Keratinocyte (primary cell): ENCODE data around the gene DIAPH2. TPM values are rescaled to one million over a fixed set of nuclear protein-coding genes. Genes with fewer than 3 reads are reported as not detected.

Experiments used
- DNase-seq: peaks from one replicate; pipeline ENCODE4 v3.0.0-alpha.2; 2011; ENCODE audit warnings: low read depth, missing footprints, low spot score
- FAIRE-seq: peaks from 2 replicates; lab custom pipeline; 2011; peaks lifted over from hg19 to GRCh38; lab: Jason Lieb, UNC
- H2AFZ ChIP-seq: 2 replicates; pipeline ENCODE4 v1.6.0; 2012; ENCODE audit warnings: low read length, control low read depth, inconsistent platforms; ENCODE audit not compliant: control insufficient read depth
- H3K27ac ChIP-seq: 2 replicates; pipeline ENCODE4 v1.5.1; 2011; ENCODE audit warnings: low read length; ENCODE audit not compliant: control insufficient read depth, insufficient read depth
- H3K27me3 ChIP-seq: 3 replicates; pipeline ENCODE4 v1.6.0; 2011; ENCODE audit warnings: low read length; ENCODE audit not compliant: control insufficient read depth, insufficient read depth; ENCODE audit errors: extremely low read depth
- H3K36me3 ChIP-seq, 2 experiments: 2 replicates in 1 of 2; 3 replicates in 1 of 2; pipeline ENCODE4 v1.5.1; 2011; ENCODE audit warnings: low read length in 2 of 2, mild to moderate bottlenecking in 1 of 2; ENCODE audit not compliant: control insufficient read depth in 2 of 2, insufficient read depth in 2 of 2; ENCODE audit errors: extremely low read depth in 1 of 2
- H3K4me1 ChIP-seq: 3 replicates; pipeline ENCODE4 v1.5.1; 2011; ENCODE audit warnings: low read length; ENCODE audit not compliant: control insufficient read depth, insufficient read depth; ENCODE audit errors: extremely low read depth
- H3K4me2 ChIP-seq: 3 replicates; pipeline ENCODE4 v1.6.0; 2011; ENCODE audit warnings: low read depth, low read length; ENCODE audit not compliant: control insufficient read depth, insufficient read depth; ENCODE audit errors: extremely low read depth
- H3K4me3 ChIP-seq, 3 experiments: fragments of 200-600 bp in 1 of 3; sonication (generic) in 1 of 3; 2 replicates in 2 of 3; 3 replicates in 1 of 3; pipeline ENCODE4 v1.5.1; 2011 to 2016; ENCODE audit warnings: low read length in 3 of 3, mild to moderate bottlenecking in 3 of 3, control low read depth in 2 of 3, inconsistent platforms in 1 of 3, low read depth in 1 of 3, mixed read lengths in 1 of 3, mixed run types in 1 of 3, moderate library complexity in 1 of 3; ENCODE audit not compliant: control insufficient read depth in 2 of 3, insufficient read depth in 2 of 3; ENCODE audit errors: extremely low read depth in 1 of 3
- H3K79me2 ChIP-seq: 2 replicates; pipeline ENCODE4 v1.6.0; 2012; ENCODE audit warnings: low read length; ENCODE audit not compliant: control insufficient read depth, insufficient read depth
- H3K9ac ChIP-seq: 3 replicates; pipeline ENCODE4 v1.6.0; 2011; ENCODE audit warnings: low read length; ENCODE audit not compliant: control insufficient read depth, insufficient read depth; ENCODE audit errors: extremely low read depth
- H3K9me1 ChIP-seq: 3 replicates; pipeline ENCODE4 v1.6.0; 2011; ENCODE audit warnings: low read length; ENCODE audit not compliant: control insufficient read depth, insufficient read depth; ENCODE audit errors: extremely low read depth
- H3K9me3 ChIP-seq: 2 replicates; pipeline ENCODE4 v1.5.1; 2012; ENCODE audit warnings: low read depth, low read length; ENCODE audit not compliant: control insufficient read depth
- H4K20me1 ChIP-seq: 3 replicates; pipeline ENCODE4 v1.6.0; 2011; ENCODE audit warnings: low read length; ENCODE audit not compliant: control insufficient read depth, insufficient read depth; ENCODE audit errors: extremely low read depth
- CTCF ChIP-seq, 3 experiments: IDR thresholded peaks in 1 of 3; conservative IDR thresholded peaks in 1 of 3; optimal IDR thresholded peaks in 1 of 3; 2 replicates in 2 of 3; 3 replicates in 1 of 3; pipeline versions ENCODE3 to v1.5.1; 2011; ENCODE audit warnings: low read length in 3 of 3, mild to moderate bottlenecking in 3 of 3, moderate library complexity in 2 of 3, control low read depth in 1 of 3, inconsistent platforms in 1 of 3; ENCODE audit not compliant: insufficient read depth in 2 of 3; ENCODE audit errors: extremely low read depth in 1 of 3
- EZH2 ChIP-seq: IDR thresholded peaks from one replicate; pipeline ENCODE4 v1.6.1; 2012; ENCODE audit warnings: inconsistent platforms, mild to moderate bottlenecking, low read length, moderate library complexity
- dilution Hi-C: fragments of 300-500 bp; cut with MboI; formaldehyde crosslinking; loops from one replicate; pipeline ENCODE4 v1.7.0; 2020; ENCODE audit warnings: low sequenced_read_pairs; ENCODE audit not compliant: extremely low pct_ligation_motif_present
- polyA plus RNA-seq, 5 experiments: library from polyadenylated mRNA; depleted of rRNA in 3 of 5; stranded (reverse) in 3 of 5; stranded (forward) in 1 of 5; unstranded in 1 of 5; fragments of >200 nt; gene quantifications; 1 replicate in 1 of 5; 2 replicates in 3 of 5; 3 replicates in 1 of 5; pipeline versions ENCODE4 v1.2.1 to v1.2.3, GENCODE V29; 2011 to 2012; ENCODE audit warnings: missing spikeins in 2 of 5, low read depth in 1 of 5, low replicate concordance in 1 of 5

Gene DIAPH2
- polyA plus RNA-seq, 1 donor (not counting 4 experiments of a cell fraction or from before 2014, with no cell fraction given) = 7.4 TPM

DNA sequence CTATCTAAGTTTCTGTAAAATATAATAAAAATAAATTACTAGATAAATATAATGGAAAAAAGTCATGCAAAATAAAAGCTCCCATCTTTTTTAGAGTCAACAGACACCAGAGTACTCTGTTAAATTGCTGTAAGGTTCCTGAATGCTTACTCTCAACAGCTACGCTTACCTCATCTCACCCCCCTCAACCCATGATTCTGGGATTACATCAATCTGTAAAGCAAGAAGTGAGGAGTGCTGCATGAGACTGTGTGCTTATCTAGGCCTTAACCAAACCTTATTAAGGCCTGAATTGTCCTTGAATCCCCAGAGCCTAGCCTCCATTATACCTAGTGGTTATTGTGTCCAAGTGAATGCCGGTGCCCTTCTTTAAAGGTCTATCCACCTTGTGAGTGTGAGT, 934.9 kb downstream of the DIAPH2 start:
- H3K9me1 ChIP-seq = no peaks in the 10 kb centered on the region
- dilution Hi-C loops = no loop called here
- H3K27me3 ChIP-seq = no peaks in the 10 kb centered on the region
- no peaks in the 10 kb centered on the region for H3K9me3 ChIP-seq
- FAIRE-seq = no peak
- H3K36me3 ChIP-seq = no peaks in the 10 kb centered on the region
- H3K79me2 ChIP-seq = no peaks in the 10 kb centered on the region
- no peak for DNase-seq
- no peak overlapping the region for H3K9ac ChIP-seq
- H3K4me3 ChIP-seq = no peak overlapping the region
- H3K4me1 ChIP-seq = peaks cover 4% of the 10 kb centered on the region
- H3K27ac ChIP-seq = no peak overlapping the region
- H2AFZ ChIP-seq = no peak overlapping the region
- no peak overlapping the region for H3K4me2 ChIP-seq
- TF ChIP-seq EZH2 (no peak), CTCF (optimal IDR thresholded peaks at IDR 0.05 in 1 of 3, IDR thresholded peaks at IDR 0.05 in 1 of 3, conservative IDR thresholded peaks at IDR 0.05 in 1 of 3; ENCODE audit: extremely low read depth in 1 of 3, insufficient read depth in 2 of 3, low read length in 3 of 3) (no peak)
- H4K20me1 ChIP-seq = no peaks in the 10 kb centered on the region

DNA sequence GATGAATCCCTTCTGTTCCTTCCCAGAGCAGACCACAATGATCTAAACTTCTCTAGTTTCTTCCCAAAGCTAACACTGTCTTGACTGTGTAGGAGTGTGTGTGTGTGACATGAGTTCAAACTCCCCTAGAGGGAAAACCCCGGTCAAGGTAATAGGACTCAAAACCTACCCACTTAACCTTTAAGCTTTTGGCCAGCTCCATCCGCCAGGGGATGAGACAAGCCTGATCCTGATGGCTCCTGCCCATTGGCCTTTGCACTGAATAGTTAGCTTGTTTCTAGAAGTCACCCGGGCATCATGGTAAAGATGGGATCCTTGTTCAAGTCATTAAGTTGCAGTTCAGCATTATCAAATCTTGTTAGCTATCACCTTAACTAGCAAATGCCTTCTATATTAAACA, 937.5 kb downstream of the DIAPH2 start:
- Histone ChIP-seq H3K27me3 (no peaks in the 10 kb centered on the region), H3K9me1 (no peaks in the 10 kb centered on the region), H2AFZ (no peak overlapping the region), H3K79me2 (no peaks in the 10 kb centered on the region), H3K9ac (no peak overlapping the region), H3K4me1 (no peaks in the 10 kb centered on the region), H3K27ac (no peak overlapping the region), H4K20me1 (no peaks in the 10 kb centered on the region), H3K4me2 (no peak overlapping the region), H3K4me3 (no peak overlapping the region), H3K36me3 (no peaks in the 10 kb centered on the region), H3K9me3 (no peaks in the 10 kb centered on the region)
- no peak for FAIRE-seq
- dilution Hi-C loops = no loop called here
- no peak for DNase-seq
- TF ChIP-seq CTCF (optimal IDR thresholded peaks at IDR 0.05 in 1 of 3, IDR thresholded peaks at IDR 0.05 in 1 of 3, conservative IDR thresholded peaks at IDR 0.05 in 1 of 3; ENCODE audit: extremely low read depth in 1 of 3, insufficient read depth in 2 of 3, low read length in 3 of 3) (no peak), EZH2 (no peak)
